WTC11 (cell line): ENCODE data around the gene OBSCN.

Source experiments
- CTCF ChIP-seq: fragments of 200-600 bp; IDR thresholded peaks from 2 replicates; pipeline ENCODE4 v1.8.0; 2022; ENCODE audit warnings: antibody characterized with exemption
- FOXP4 ChIP-seq: sonication (generic); formaldehyde crosslinking; IDR thresholded peaks from 2 replicates; pipeline ENCODE4 v1.8.0; 2022; ENCODE audit warnings: mild to moderate bottlenecking, missing genetic modification reagents
- MAX ChIP-seq: sonication (generic); formaldehyde crosslinking; IDR thresholded peaks from 2 replicates; pipeline ENCODE4 v1.8.0; 2022; ENCODE audit warnings: mild to moderate bottlenecking, missing genetic modification reagents

- TF ChIP-seq CTCF: no peak
- TF ChIP-seq MAX (CRISPR knock-in tag): no peak
- TF ChIP-seq FOXP4 (CRISPR knock-in tag): no peak
These were observed 6.3 kb downstream of the OBSCN start for GRCh38 chr1:228213917-228214808.
